HepG2 (cell line): ENCODE measurements around the gene MED23. TPM values are rescaled to one million over a fixed set of nuclear protein-coding genes. Genes with fewer than 3 reads are reported as not detected.

Source experiments
- ATF7 ChIP-seq, 2 experiments: fragments of 450-650 bp in 1 of 2; sonication (generic) in 1 of 2; formaldehyde crosslinking in 1 of 2; IDR thresholded peaks; 2 replicates each; pipeline versions ENCODE4 v1.4.0 to v1.6.1; 2016 to 2020; ENCODE audit warnings: antibody characterized with exemption in 1 of 2, mild to moderate bottlenecking in 1 of 2, missing genetic modification reagents in 1 of 2
- CHCHD3 ChIP-seq: sonication (generic); formaldehyde crosslinking; IDR thresholded peaks from 2 replicates; pipeline ENCODE4 v1.8.0; 2022; ENCODE audit warnings: mild to moderate bottlenecking, missing genetic modification reagents, moderate library complexity
- EP300 ChIP-seq, 3 experiments: sonication (generic) in 1 of 3; formaldehyde crosslinking in 1 of 3; IDR thresholded peaks; 2 replicates each; pipeline versions ENCODE4 v1.5.1 to v1.6.1; 2011 to 2020; ENCODE audit warnings: low read depth in 2 of 3, low read length in 2 of 3, borderline replicate concordance in 1 of 3, improper control_type of control experiment in 1 of 3, mild to moderate bottlenecking in 1 of 3, missing genetic modification reagents in 1 of 3, moderate library complexity in 1 of 3
- GLMP ChIP-seq: sonication (generic); formaldehyde crosslinking; IDR thresholded peaks from 2 replicates; pipeline ENCODE4 v1.9.0; 2021; ENCODE audit warnings: missing genetic modification reagents, mild to moderate bottlenecking, borderline replicate concordance
- MXD1 ChIP-seq: sonication (generic); formaldehyde crosslinking; IDR thresholded peaks from 2 replicates; pipeline ENCODE4 v1.4.0; 2020; ENCODE audit warnings: mild to moderate bottlenecking, missing genetic modification reagents
- SMARCE1 ChIP-seq: fragments of 450-650 bp; IDR thresholded peaks from 2 replicates; pipeline ENCODE4 v1.6.1; 2017; ENCODE audit warnings: borderline replicate concordance
- TBX3 ChIP-seq: fragments of 450-650 bp; IDR thresholded peaks from 2 replicates; pipeline ENCODE4 v1.6.1; 2017; ENCODE audit warnings: antibody characterized with exemption, mild to moderate bottlenecking, inconsistent platforms, borderline replicate concordance
- ZKSCAN5 ChIP-seq: sonication (generic); formaldehyde crosslinking; IDR thresholded peaks from 2 replicates; pipeline ENCODE4 v1.5.1; 2020; ENCODE audit warnings: mild to moderate bottlenecking, missing genetic modification reagents
- ZNF646 ChIP-seq: sonication (generic); formaldehyde crosslinking; IDR thresholded peaks from 2 replicates; pipeline ENCODE4 v1.9.0; 2021; ENCODE audit warnings: mild to moderate bottlenecking, missing genetic modification reagents
- polyA plus RNA-seq, 8 experiments: library from polyadenylated mRNA; depleted of rRNA in 3 of 8; stranded (reverse) in 7 of 8; unstranded in 1 of 8; fragments of >200 nt; fragmentation: Illumina TruSeq in 4 of 8; extraction: Trizol in 4 of 8; gene quantifications; 2 replicates each; pipeline versions ENCODE4 v1.2.1 to v1.2.3, GENCODE V29; 2011 to 2016; ENCODE audit warnings: low read depth in 4 of 8, missing spikeins in 1 of 8, mixed read lengths in 1 of 8; ENCODE audit not compliant: insufficient read depth in 1 of 8
- total RNA-seq, 5 experiments: library from RNA; depleted of rRNA; stranded (reverse); fragments of >200 nt; fragmentation: Illumina TruSeq; extraction: Trizol; gene quantifications; 2 replicates each; pipeline ENCODE4 v1.2.3, GENCODE V29; 2016; ENCODE audit warnings: low read depth in 1 of 5
- TF ChIP-seq, protein P1 (sequence below), 2 experiments: sonication (generic) in 1 of 2; formaldehyde crosslinking in 1 of 2; IDR thresholded peaks; 2 replicates each; pipeline versions ENCODE4 v1.4.0 to v1.6.1; 2018 to 2020; ENCODE audit warnings: missing genetic modification reagents in 2 of 2, borderline replicate concordance in 1 of 2, low read depth in 1 of 2, mild to moderate bottlenecking in 1 of 2, missing biosample characterization in 1 of 2

The MED23 gene
- total and polyA plus RNA-seq, 2 of the 13 experiments (the other 11 are each of a cell fraction or from before 2014, with no cell fraction given): 34.9 to 50.5 TPM

DNA sequence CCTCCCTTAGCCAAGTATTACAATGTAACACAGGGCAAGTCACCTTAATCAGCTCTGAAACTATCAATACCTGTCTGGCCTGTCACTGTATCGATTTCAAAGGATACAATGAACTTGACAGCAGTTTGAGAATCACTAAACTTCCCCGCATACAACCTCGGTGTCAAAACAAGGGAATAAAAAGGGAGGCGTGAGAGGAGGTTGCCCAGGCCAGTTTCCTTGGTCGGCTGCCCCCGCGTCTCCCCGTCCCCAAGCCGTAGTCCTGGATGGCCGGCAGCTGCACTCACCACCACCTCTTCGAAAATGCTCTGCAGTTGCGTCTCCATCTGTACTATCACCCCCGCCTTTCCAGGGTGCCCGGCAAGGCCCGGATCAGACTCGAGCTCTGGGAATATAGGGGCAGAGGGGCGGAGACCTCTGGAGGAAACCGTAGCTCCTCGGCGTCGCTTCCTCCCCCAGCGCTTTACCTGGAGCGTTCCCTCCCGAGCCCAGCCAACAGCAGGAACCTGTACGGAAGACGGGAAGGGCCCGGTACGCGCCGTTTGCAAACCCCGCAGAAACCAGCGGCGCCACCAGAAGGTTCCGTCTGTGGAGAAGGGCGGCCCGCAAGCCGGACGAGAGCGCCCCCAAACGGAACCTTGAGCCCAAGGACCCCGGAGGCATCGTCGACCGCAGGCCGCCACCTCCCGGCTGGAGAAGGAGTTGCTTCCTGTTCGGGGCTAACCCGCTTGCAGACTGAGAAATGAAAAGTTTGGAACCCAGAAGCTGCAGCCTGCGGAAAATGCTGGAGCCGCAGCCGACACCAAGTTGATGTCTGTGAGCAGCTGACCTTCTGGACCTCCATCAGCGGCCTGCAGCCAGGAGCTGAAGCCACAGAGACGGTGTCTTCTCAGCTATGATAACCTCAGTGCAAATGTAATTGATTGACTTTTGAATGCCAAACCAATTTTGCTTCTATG lies at the start of gene MED23 (continued):
- peak; percentile 87 for TF ChIP-seq MXD1
- no peak for TF ChIP-seq SMARCE1
- peak in 1 of 2 experiments; percentile 87; a peak in 2 of 4 replicates for TF ChIP-seq EP300 (IDR thresholded peaks at IDR 0.05; ENCODE audit: low read depth in 2 of 2, low read length in 2 of 2)
- TF ChIP-seq EP300 (CRISPR knock-in tag; IDR thresholded peaks at IDR 0.05; ENCODE audit: borderline replicate concordance): peak; percentile 66; the same call in 1 of the 2 replicates
- peak; percentile 92; the same call in 1 of the 2 replicates for TF ChIP-seq CHCHD3 (CRISPR knock-in tag)
- peak; percentile 77; the same call in 1 of the 2 replicates for TF ChIP-seq ZKSCAN5 (CRISPR knock-in tag)
- peak; percentile 78 for TF ChIP-seq ZNF646 (CRISPR knock-in tag)
- TF ChIP-seq GLMP: no peak
- TF ChIP-seq, protein P1, sequence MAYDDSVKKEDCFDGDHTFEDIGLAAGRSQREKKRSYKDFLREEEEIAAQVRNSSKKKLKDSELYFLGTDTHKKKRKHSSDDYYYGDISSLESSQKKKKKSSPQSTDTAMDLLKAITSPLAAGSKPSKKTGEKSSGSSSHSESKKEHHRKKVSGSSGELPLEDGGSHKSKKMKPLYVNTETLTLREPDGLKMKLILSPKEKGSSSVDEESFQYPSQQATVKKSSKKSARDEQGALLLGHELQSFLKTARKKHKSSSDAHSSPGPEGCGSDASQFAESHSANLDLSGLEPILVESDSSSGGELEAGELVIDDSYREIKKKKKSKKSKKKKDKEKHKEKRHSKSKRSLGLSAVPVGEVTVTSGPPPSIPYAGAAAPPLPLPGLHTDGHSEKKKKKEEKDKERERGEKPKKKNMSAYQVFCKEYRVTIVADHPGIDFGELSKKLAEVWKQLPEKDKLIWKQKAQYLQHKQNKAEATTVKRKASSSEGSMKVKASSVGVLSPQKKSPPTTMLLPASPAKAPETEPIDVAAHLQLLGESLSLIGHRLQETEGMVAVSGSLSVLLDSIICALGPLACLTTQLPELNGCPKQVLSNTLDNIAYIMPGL (CRISPR knock-in tag; IDR thresholded peaks at IDR 0.05; ENCODE audit: borderline replicate concordance in 1 of 2, low read depth in 1 of 2): peak; percentile 100
- no peak for TF ChIP-seq ATF7 (IDR thresholded peaks at IDR 0.05)
- peak; percentile 94 for TF ChIP-seq ATF7 (CRISPR knock-in tag; IDR thresholded peaks at IDR 0.05)
- TF ChIP-seq TBX3: no peak
